Dermis microvascular lymphatic vessel endothelial cell (primary cell): ENCODE measurements around the gene FUOM. TPM values are rescaled to one million over a fixed set of nuclear protein-coding genes. Genes with fewer than 3 reads are reported as not detected.

Source experiments
- DNase-seq, 2 donors: peaks; one replicate each; pipeline versions ENCODE4 v3.0.0 to v3.0.0-alpha.2; 2010; ENCODE audit warnings: low read depth in 2 of 2
- total RNA-seq: library from RNA; depleted of rRNA; stranded (reverse); fragments of >200 nt; gene quantifications from 2 replicates; pipeline ENCODE4 v1.2.1, GENCODE V29; 2014

Gene FUOM, protein sequence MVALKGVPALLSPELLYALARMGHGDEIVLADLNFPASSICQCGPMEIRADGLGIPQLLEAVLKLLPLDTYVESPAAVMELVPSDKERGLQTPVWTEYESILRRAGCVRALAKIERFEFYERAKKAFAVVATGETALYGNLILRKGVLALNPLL
- 23.4 and 24.0 TPM in 2 replicates for total RNA-seq

- peak in 1 of 2 donors; percentile 60 for DNase-seq
Measured at GRCh38 chr10:133357285-133358161, at the start of gene FUOM. Gene FUOM, minus strand, starts transcription at chr10:133358019. Its CDS starts 12 bp downstream, at chr10:133358007.

DNA sequence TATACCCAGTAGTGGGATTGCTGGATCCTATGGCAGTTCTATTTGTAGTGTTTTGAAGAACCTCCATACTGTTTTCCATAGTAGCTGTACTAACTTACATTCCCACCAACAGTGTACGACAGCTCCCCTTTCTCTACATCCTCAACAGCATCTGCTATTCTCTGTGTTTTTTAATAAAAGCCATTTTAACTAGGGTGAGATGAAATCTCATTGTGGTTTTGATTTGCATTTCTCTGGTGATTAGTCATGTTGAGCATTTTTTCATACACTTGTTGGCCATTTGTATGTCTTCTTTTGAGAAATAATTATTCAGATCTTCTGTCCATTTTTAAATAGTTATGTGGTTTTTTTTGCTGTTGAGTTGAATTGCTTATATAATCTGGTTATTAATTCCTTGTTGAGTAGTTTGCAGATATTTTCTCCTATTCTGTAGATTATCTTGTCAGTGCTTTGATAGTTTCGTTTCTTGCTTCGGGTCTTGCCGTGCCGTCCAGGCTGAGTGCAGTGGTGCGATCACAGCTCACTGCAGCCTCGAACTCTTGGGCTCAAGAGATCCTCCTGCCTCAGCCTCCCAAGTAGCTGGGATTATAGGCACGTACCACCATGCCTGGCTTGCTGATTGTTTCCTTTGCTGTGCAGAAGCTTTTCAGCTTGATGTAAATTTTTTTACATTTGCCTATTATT, 48.2 kb upstream of the FUOM start:
- DNase-seq: no peak

DNA sequence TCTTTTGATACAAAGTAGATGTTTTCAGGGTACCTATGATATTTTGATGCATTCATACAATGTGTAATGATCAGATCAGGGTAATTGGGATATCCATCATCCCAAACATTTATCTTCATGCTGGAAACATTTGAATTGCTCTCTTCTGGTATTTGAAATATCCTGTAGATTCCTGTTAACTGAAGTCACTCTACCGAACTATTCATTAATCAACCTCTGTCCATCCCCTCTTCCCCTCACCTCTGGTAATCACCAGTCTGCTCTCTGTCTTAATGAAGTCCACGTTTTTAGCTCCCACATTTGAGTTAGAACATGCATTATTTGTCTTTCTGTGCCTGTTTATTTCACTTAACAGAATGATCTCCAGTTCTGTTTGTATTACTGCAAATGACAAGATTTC, 47.5 kb upstream of the FUOM start:
- no peak for DNase-seq

DNA sequence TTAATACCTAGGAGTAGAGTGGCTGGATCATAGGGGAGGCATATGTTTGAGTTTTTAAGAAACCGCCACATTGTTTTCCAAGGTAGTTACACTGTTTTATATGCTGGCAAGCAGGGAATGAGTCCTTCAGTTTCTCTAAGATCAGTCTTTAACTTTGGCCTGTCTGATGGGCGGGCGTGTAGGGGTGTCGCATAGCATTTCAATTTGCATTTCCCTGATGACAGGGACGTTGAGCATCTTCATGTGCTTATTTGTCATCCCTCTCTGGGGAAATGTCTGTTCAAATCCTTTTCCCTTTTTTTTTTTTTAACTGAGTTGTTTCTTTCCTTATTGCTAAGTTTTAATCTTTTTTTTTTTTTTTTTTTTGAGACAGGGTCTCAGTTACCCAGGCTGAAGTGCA, 46.0 kb upstream of the FUOM start:
- DNase-seq: no peak

GRCh38 chr10:133403359-133403758, 45.5 kb upstream of the FUOM start:
- no peak for DNase-seq

DNA sequence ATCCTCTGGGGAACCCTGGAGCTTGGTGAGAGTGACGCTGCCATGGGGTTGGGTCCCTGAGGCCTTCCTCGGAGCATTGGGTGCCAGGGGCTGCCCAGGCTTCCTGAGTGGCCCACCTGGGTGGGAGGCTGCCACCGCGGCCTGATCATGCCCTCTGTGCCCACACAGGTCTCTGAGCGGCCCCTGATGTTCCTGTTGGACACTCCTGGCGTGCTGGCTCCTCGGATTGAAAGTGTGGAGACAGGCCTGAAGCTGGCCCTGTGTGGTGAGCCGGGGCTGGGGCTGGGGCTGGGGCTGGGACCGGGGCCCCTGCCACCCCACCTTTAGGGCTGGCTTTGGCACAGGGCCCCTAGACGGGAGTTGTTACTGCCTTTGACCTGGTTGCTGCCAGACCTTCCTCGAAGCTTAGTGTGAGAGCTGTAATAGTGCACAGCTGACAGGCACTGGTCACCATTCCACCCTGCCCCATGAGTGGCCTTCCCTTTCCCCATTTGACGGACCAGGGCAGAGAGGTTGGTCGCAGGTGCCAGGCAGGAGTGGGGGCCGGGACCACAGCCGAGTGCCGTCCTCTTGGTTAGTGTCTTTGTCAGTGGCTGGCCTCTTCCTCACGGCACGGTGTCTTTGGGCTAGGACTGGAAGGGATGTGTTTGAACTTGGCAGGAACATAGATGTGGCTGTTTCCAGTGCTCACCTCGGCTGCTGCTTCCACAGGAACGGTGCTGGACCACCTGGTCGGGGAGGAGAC, 44.3 kb upstream of the FUOM start:
- DNase-seq: no peak

- no peak for DNase-seq
Measured at GRCh38 chr10:133401500-133401899, 43.7 kb upstream of the FUOM start.

DNA sequence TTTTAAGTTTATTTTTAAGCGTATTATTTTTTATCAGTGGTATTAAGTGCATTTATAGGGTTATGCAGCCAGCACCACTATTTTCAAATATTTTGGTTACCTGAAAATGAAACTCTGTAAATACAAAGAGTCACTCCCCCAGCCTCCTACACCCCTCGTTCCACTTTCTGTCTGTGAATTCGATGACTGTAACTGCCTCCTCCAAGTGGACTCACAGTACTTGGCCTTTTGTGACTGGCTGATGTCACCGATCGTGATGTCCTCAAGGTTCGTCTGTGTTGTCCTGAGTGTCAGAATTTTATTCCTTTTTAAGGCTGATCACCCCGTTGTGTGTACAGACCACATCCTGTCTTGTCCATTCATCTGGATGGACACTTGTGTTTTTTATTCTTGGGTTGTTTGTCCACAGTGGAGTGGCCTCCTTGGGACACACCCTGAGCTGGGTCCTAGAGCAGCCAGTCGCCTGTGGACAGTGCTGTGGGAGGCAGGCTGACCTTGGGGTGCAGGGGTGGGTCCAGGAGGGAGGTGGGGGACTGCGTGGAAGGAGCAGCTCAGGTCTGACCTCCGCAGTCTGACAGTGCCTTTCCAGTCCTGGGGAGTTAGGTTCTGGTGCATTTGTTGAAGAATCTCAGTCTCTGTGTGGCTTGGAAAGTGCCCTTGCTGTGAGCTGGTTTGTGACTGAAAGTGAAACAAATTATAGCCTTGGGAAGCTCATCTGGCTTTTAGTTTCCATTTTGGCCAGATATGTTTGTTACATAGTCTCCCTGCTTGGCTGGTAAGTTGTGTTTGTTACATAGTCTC, 43.0 kb upstream of the FUOM start:
- no peak for DNase-seq

DNA sequence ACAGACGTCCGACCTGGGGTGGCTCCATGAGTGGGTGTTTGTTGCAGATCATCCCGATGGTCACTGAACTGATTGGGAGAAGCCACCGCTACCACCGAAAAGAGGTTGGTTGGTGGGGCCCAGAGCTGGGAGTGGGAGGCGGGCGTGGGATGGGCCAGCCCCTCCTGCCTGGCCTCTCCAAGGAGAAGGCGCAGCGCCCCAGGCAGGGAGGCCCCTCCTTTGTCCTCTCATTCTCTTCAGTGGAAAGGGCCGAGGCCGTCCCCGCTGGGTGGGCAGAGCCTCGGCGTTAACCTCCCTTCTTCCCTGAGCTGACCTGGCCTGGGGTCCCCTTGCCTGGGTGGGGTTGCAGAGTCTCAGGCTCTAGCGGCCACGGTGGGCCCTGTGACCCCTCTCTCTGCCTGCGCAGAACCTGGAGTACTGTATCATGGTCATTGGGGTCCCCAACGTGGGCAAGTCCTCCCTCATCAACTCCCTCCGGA, 41.3 kb upstream of the FUOM start:
- DNase-seq: no peak

- DNase-seq: no peak
Measured at GRCh38 chr10:133397938-133398337, 40.1 kb upstream of the FUOM start.

DNA sequence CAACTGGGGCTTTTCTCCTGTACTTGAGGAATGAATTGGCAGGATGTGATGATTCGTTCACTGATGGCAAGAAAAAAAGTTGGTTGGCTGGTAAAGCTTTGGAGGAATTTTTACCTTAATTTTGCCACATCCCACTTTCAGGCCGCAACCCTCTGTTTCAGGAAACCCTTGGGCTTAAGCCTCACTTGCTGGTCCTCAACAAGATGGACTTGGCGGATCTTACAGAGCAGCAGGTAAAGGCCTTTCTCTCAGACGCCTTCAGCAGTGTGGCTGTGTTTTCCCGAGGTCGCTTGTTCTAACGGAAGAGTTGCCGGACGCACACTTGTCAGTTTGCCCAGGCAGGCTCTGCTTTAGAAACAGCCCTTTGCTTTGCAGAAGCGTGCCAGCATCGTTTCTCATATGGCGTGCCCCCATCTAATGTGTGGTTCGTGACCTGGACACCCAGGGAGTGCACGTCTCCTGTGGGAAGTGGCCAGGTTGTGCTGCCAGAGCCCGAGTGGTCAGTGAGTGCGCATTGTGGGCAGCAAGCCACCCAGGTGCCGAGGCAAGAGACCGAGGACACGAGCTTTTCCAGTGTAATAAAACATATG, 38.3 kb upstream of the FUOM start:
- no peak for DNase-seq

- peak in 1 of 2 donors; percentile 16 for DNase-seq
Measured at GRCh38 chr10:133394801-133395221, 37.0 kb upstream of the FUOM start.

GRCh38 chr10:133394064-133394663, 36.3 kb upstream of the FUOM start, which contains the start of gene MTG1:
Gene MTG1, plus strand, starts transcription at chr10:133394157. Its CDS starts 64 bp downstream, at chr10:133394221.
- peak; percentile 74 to 88 for DNase-seq

DNA sequence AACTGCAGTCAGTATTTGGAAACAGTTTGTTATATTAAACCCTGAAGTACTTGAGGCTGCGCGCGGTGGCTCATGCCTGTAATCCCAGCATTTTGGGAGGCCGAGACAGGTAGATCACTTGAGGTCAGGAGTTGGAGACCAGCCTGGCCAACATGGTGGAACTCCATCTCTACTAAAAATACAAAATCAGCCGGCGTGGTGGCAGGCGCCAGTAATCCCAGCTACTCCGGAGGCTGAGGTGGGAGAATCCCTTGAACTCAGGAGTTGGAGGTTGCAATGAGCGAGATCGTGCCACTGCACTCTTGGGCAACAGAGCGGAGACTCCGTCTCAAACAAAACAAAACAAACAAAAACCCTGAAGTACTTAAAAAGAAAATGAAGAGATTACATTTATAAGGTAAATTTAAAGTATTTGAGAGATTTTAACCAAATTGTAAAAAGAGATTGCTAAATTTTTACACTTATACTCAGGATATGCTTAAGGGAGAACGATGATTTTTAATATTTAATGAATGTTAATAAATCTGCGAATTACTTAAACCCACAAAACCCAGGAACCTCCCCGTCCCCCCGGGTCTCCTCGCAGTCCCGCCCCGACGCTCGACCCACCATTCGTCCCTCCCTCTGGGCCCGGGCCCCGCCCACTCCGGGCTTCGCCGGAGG, 35.7 kb upstream of the FUOM start:
- no peak for DNase-seq

GRCh38 chr10:133391761-133392518, 34.1 kb upstream of the FUOM start:
- no peak for DNase-seq

DNA sequence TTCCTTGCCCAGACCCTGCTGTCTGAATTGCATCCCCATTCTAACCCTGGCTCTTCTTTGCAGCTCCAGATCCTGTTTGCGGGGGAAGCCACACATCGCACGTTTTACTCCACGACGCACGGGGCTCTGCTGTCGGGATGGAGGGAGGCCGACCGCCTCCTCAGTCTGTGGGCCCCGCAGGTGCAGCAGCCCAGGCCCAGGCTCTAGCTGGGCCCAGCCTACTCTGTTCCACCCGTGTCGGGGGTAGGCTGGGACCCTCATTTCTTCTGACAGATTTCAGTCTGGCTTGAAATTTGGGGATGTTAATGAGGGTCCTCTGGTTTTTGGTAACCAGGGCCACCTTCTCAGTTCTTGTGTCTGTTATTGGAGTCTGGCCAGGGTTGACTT, 33.4 kb upstream of the FUOM start:
- no peak for DNase-seq

DNA sequence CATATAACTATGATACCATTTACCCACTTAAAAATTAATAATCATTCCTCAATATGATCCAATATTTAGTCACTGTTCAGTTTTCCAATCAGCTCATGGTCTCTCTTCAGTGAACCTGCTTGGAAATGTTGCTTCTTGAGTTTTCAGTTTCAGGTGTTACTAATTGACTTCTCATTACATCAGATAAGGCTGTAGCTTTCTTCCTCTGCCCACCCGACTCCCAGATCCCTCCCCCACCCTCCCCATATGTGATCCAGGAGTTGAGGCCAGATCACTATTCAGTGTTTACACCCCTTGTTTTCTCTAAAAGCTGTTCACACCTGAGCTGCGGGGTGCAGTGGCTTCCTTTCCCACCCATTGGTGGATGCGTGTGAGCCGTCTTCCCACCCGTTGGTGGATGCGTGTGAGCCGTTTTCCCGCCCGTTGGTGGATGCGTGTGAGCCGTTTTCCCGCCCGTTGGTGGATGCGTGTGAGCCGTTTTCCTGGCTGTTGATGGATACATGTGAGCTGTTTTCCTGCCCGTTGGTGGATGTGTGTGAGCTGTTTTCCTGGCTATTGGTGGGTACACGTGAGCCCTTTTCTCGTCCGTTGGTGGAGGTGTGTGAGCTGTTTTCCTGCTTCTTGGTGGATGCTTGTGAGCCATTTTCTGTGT, 32.9 kb upstream of the FUOM start:
- peak in 1 of 2 donors; percentile 17 for DNase-seq
